ENCODE results near the gene SPNS2.
A peak's percentile ranks its signal among the peaks of the same experiment; 100 is the strongest.

SPNS2 gene

GRCh38 chr17:4480929-4481898, 17.5 kb upstream of the SPNS2 start:
- DNase-seq = no peak

- DNase-seq = no peak
These were observed 16.2 kb upstream of the SPNS2 start for GRCh38 chr17:4482338-4483011.

DNA sequence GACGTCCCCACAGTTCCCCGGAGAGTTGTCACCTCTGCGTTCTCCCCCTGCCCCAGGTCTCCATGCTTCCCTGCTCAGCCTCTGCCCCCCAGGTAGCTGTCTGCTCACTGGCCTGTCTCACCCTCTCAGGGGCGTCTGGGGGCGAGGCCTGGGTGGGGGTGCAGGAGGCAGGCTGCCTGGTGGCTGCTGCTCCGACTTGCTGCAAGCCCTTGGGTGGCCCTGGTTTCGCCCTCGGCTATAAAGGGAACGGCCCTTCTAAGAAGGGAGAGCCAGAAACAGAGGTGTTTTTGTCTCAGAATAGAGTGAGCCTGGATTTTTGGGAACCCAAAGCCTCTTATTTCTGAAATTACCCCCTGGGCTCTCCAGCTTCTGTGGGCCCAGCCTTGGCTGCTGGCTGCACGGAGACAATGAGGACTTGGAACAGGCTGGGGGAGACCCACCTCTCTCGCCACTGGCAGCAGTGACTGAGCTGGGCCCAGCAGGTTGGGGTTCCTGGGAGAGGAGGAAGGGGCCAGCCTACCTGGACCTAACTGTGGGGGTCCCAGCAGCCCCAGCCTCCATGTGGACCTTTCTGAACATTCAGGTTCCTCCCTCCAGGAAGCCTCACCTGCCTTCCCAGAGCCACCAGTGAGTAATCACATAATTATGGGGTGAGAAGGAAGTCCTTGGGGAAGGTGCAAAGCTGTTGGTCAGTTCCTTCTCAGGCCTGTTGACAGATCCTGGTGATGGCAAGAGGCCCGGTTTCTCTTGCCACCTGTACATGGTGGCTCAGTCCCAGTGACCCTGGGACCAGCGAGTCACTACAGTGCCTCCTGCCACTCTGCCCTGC, 15.5 kb upstream of the SPNS2 start:
- DNase-seq = peak in 1 of 2 experiments; percentile 45

- no peak for DNase-seq
These were observed 12.7 kb upstream of the SPNS2 start for GRCh38 chr17:4485676-4486646.

- DNase-seq = no peak
These were observed 11.4 kb upstream of the SPNS2 start for GRCh38 chr17:4487296-4487695.

DNA sequence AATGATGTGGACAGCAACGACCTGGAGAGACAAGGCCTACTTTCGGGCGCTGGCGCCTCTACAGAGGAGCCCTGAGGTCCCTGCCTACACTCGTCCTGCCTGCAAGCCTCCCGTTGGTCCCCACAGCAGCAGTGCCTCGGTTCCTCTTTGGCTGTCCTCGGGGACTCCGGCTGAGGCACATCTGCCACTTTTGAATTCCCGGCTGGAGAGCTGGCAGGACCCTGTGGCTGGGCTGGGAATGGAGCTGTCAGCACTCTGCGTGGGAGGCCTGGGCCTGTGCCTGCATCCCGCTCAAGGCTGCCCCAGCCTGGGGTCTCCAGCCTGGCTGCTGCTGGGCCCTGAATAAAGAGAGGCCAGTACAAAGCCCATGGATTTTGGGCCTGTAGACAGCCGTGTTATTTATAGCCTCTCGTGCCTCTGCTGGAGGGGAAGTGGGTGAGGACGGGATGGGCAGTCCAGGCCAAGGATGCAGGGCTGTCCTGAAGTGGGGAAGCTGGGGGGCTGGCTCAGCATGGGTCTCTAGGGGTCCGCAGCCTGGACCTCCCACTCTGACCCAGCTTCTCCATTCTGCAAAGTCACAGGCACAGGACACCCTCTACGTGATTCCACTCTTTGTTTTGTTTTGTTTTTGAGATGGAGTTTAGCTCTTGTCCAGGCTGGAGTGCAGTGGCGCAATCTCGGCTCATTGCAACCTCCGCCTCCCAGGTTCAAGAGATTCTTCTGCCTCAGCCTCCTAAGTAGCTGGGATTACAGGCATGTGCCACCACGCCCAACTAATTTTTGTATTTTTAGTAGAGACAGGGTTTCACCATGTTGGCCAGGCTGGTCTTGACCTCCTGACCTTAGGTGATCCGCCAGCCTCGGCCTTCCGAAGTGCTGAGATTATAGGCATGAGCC, 10.6 kb upstream of the SPNS2 start:
- no peak for DNase-seq

DNA sequence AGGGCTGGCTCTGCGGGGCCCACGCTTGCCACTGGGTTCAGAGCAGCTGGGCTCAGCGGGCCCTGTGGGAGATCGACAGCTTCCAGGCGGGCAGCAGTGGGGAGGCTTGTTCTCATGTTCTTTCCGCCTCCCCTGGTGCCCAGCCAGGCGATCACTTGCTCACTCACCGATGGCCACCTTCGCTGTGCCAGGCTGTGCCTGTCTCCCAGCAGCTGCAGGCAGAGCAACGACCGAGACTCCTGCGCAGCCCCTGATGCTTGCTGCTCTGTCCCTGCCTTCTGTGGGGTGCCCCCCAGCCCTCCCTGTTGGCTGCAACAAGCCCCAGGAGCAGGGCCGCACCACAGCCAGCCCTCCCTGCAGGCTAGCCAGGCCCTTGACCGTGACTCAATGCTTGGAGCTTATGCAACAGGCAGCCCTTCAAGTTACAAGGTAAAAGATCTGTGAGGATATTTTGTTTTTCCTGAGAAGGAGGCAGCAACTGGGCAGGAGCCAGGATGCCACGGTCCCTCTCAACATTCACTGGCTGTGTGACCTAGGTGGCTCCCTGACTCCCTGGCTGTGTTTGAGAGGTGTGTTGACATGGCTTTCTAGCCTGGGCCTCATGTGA, 9.6 kb upstream of the SPNS2 start:
- DNase-seq = no peak

DNA sequence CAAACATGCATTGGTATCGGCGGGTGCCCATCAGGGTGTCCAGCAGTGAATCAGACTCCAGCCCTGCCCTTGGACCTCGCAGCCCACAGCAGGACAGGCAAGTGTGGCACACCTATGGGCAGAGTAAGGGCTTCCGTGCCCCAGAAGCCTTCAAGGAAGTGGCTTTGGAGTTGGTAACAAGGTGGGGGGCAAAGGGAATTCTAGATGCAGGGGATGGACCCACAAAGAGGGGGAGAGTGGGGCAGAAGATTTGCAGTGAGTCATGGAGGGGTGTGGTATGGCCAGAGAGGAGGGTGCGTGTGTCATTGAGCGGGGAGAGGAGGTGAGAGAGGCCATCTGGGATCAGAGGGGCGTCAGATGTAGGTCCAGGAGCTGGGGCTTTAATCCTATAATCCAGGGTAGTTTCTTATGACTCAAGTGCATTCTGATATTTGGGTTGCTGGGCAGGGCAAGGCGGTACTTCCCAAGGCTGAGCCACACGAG, 8.5 kb upstream of the SPNS2 start:
- DNase-seq = no peak

DNA sequence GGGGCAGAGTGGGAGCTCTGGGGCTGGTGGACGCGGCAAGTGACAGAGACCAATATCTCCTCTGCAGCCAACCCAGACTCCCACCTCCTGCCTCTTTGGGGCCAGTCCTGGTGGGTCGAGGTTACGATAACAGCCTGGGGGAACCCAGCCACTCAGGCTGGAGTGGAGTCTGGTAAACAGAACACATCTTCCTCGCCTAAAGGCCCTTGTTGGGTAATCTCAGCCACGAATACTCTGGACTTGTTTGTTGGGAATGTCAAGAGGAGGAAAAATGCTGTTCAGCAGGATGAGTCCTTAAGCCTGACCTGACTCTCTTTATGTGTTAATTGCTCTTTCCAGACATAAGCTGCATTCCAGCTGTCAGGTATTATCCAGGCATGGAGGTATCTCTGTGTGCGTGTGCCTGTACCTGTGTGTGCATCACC, 8.0 kb upstream of the SPNS2 start:
- no peak for DNase-seq

DNA sequence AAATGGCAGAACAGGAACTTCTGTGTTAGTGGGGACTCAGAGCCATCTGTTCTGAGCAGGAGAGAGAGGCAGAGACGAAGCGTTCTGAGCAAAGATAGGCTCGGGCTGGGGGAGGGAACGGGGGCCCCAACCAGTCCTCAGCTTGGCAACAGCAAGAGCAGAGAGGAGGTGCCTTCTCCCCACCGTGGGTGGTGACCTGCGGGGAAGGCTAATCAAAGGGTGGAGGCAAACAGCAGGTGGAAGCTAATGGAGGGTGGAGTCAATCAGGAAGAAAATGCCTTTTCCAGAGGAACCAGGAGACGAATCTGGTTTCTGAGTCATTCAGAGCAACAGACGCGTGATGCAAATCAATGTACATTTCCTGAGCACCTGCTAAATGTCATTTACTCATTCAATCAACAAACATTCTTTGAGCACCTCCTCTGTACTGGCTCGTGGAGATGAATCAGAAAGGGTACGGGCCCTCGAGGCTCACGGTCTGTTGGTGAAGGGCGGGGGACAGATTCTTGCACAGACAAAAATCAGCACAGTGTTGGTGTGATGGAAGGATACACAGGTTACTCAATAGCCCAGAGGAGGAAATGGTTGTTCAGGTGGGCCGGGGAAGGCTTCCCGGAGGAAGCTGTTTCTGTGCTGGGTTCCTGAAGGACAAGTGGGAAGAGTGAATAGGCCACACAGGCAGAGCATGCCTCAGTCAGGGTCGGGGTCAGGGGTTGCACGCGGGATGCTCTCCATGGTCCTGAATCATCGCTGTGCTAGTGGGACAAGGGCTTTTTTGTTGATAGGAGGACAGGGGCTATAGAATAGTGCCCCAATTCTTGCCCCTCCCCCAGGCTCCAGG, 5.7 kb upstream of the SPNS2 start:
- DNase-seq = no peak

- DNase-seq = no peak
These were observed 1.4 kb upstream of the SPNS2 start for GRCh38 chr17:4497101-4497824.

DNA sequence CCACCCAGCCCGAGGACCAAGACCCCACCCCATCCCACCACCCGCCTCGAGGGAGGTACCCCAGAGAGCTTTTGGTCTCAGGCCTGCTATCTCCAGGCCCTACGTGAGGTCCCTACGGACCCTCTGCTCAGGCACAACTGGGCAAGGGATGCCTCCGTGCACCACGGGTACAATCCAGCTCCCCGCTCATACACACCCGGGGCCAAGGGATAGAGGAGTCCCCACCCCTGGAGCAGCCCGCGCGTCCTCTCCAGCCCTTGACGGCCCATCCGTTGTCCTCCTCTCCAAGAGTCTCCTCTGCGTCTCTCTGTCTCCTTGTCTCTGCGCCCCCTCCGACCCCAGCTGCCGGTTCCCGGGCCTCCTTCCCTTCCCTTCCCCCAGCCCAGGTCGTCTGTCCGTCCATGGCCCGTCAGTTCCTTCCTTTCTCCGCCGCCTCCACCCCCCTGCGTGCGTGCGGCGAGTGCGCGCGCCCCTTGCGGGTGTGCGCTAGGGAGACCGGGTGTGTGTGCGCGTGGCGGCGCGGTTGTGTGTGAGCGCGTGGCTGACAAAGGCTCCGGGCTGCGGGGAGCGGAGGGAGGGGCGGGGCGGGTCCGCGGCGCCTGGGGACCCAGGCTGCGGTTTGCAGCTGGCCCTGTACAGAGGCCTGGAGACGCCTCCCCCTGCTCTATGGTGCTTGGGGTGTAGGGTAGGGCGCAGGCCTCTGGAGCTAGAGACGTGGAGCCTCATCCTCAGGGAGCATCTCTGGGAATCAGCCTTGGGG, 930 bp downstream of the SPNS2 start:
- DNase-seq = no peak

- no peak for DNase-seq
These were observed 1.5 kb downstream of the SPNS2 start for GRCh38 chr17:4500191-4500571.

DNA sequence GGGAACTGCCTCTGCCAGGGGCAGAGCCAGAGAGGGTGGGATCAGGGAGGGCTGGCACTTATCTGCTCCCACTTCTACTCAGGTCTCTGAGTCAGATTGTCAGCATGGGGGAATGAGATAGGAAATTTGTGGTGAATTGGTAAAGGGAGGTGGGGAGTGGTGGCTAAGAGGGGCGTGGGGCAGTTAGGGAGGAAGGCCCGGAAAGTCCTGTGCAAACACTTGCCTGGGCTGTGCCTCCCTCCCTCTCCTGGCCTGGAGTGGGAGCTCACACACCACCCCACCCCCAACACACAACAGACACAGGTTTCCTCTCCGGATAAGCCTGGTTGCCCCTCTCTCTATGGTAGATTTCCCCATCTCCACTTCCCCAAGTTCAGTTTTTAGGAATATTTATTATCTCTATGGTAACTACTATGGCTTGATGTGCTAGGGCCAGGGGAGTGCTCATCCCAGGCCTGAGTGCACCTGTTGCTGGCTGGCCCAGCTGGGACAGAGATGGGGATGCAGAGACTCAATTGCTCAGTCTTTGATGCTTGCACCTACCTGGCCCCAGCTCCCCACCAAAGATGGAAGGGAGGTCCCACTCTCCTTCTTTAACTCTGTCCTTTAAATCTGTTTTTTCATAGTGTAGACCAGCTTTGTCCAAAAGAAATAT, 2.7 kb downstream of the SPNS2 start:
- DNase-seq = no peak

GRCh38 chr17:4502466-4503154, 3.9 kb downstream of the SPNS2 start:
- no peak for DNase-seq

- DNase-seq = no peak
These were observed 4.8 kb downstream of the SPNS2 start for GRCh38 chr17:4503283-4504025.

All from SW 1271 (cell line).